HG02870 (cell line): ENCODE measurements around the gene ALG1.
"Not testable (repeated sequence)": the region's sequence is repeated elsewhere in the genome, so short reads cannot be mapped to it uniquely, and the experiment has no call there.

ENCODE experiments used
- ATAC-seq: cut with Tn5 transposase; IDR thresholded peaks from one replicate; pipeline ENCODE4 v1.9.1; 2021; ENCODE audit warnings: mild to moderate bottlenecking, moderate library complexity; ENCODE audit not compliant: unreplicated experiment

The ALG1 gene

GRCh38 chr16:5044011-5044540 lies 27.6 kb upstream of the ALG1 start:
- no peak for ATAC-seq

- not testable (repeated sequence) for ATAC-seq
Observed at GRCh38 chr16:5044581-5044980, 27.1 kb upstream of the ALG1 start.

- ATAC-seq: no peak
Observed at GRCh38 chr16:5045499-5046115, 26.0 kb upstream of the ALG1 start.

GRCh38 chr16:5046914-5047313 lies 24.7 kb upstream of the ALG1 start:
- no peak for ATAC-seq

- ATAC-seq: no peak
Observed at GRCh38 chr16:5054876-5055865, 16.5 kb upstream of the ALG1 start.

GRCh38 chr16:5056352-5056751 lies 15.3 kb upstream of the ALG1 start:
- no peak for ATAC-seq

GRCh38 chr16:5058476-5058875 lies 13.2 kb upstream of the ALG1 start:
- no peak for ATAC-seq

- no peak for ATAC-seq
Observed at GRCh38 chr16:5059386-5060072, 12.1 kb upstream of the ALG1 start.

GRCh38 chr16:5060073-5060641 lies 11.5 kb upstream of the ALG1 start:
- ATAC-seq: no peak

- no peak for ATAC-seq
Observed at GRCh38 chr16:5062051-5062450, 9.6 kb upstream of the ALG1 start.

GRCh38 chr16:5062790-5063765 lies 8.6 kb upstream of the ALG1 start:
- no peak for ATAC-seq

- ATAC-seq: no peak
Observed at GRCh38 chr16:5064915-5065314, 6.7 kb upstream of the ALG1 start.

- no peak for ATAC-seq
Observed at GRCh38 chr16:5065326-5065725, 6.3 kb upstream of the ALG1 start.

GRCh38 chr16:5065813-5066212 lies 5.8 kb upstream of the ALG1 start, which contains the start of gene C16orf89:
TSS of gene C16orf89 (minus strand) at chr16:5065956. CDS start at chr16:5065908, 48 bp downstream.
- no peak for ATAC-seq

- ATAC-seq: no peak
Observed at GRCh38 chr16:5066511-5066910, 5.1 kb upstream of the ALG1 start.

- no peak for ATAC-seq
Observed at GRCh38 chr16:5069048-5069447, 2.6 kb upstream of the ALG1 start.

- no peak for ATAC-seq
Observed at GRCh38 chr16:5069854-5070253, 1.8 kb upstream of the ALG1 start.

- ATAC-seq: no peak
Observed at GRCh38 chr16:5070431-5071186, 1.0 kb upstream of the ALG1 start.

GRCh38 chr16:5071341-5071680 lies 332 bp upstream of the ALG1 start:
- ATAC-seq: no peak
